Osteoblast (primary cell): ENCODE data around the gene AP1AR. TPM values are rescaled to one million over a fixed set of nuclear protein-coding genes. Genes with fewer than 3 reads are reported as not detected.
A peak's percentile ranks its signal among the peaks of the same experiment; 100 is the strongest.

Experiments
- DNase-seq: peaks from one replicate; pipeline ENCODE4 v3.0.0; 2011; ENCODE audit warnings: low spot score, mixed read lengths; ENCODE audit not compliant: insufficient read length; ENCODE audit errors: missing footprints
- H2AFZ ChIP-seq: 2 replicates; pipeline ENCODE4 v1.6.0; 2011; ENCODE audit warnings: mild to moderate bottlenecking, low read length
- H3K27ac ChIP-seq: 2 replicates; pipeline ENCODE4 v1.5.1; 2011; ENCODE audit warnings: mild to moderate bottlenecking, low read depth, low read length, moderate library complexity
- H3K27me3 ChIP-seq: 2 replicates; pipeline ENCODE4 v1.6.0; 2012; ENCODE audit warnings: mild to moderate bottlenecking, control low read depth, inconsistent platforms, low read length, moderate library complexity; ENCODE audit not compliant: insufficient read depth
- H3K36me3 ChIP-seq: 2 replicates; pipeline ENCODE4 v1.5.1; 2011; ENCODE audit warnings: mild to moderate bottlenecking, low read length, control low read depth, moderate library complexity; ENCODE audit not compliant: insufficient read depth
- H3K4me1 ChIP-seq: 2 replicates; pipeline ENCODE4 v1.5.1; 2011; ENCODE audit warnings: mild to moderate bottlenecking, low read length, control low read depth, moderate library complexity; ENCODE audit not compliant: insufficient read depth
- H3K4me2 ChIP-seq: 2 replicates; pipeline ENCODE4 v1.6.0; 2011; ENCODE audit warnings: mild to moderate bottlenecking, low read length; ENCODE audit not compliant: insufficient read depth
- H3K4me3 ChIP-seq: fragments of 200-600 bp; sonication (generic); 3 replicates; pipeline ENCODE4 v1.5.1; 2012; ENCODE audit warnings: mild to moderate bottlenecking, low read length, inconsistent platforms; ENCODE audit not compliant: insufficient read depth
- H3K79me2 ChIP-seq: 2 replicates; pipeline ENCODE4 v1.6.0; 2012; ENCODE audit warnings: mild to moderate bottlenecking, low read length, control low read depth, inconsistent platforms; ENCODE audit not compliant: insufficient read depth
- H3K9me3 ChIP-seq: 2 replicates; pipeline ENCODE4 v1.5.1; 2011; ENCODE audit warnings: low read depth, low read length, control low read depth
- H4K20me1 ChIP-seq: 2 replicates; pipeline ENCODE4 v1.6.0; 2012; ENCODE audit warnings: mild to moderate bottlenecking, low read length, control low read depth; ENCODE audit not compliant: insufficient read depth
- CTCF ChIP-seq: IDR thresholded peaks from 2 replicates; pipeline ENCODE4 v1.5.1; 2011; ENCODE audit warnings: mild to moderate bottlenecking, low read depth, low read length, moderate library complexity; ENCODE audit errors: extremely low read depth
- total RNA-seq: library from RNA; depleted of rRNA; stranded (reverse); fragments of >200 nt; gene quantifications from 2 replicates; pipeline ENCODE4 v1.2.3, GENCODE V29; 2012

The AP1AR gene
- total RNA-seq, 1 donor, result 28.2 TPM

DNA sequence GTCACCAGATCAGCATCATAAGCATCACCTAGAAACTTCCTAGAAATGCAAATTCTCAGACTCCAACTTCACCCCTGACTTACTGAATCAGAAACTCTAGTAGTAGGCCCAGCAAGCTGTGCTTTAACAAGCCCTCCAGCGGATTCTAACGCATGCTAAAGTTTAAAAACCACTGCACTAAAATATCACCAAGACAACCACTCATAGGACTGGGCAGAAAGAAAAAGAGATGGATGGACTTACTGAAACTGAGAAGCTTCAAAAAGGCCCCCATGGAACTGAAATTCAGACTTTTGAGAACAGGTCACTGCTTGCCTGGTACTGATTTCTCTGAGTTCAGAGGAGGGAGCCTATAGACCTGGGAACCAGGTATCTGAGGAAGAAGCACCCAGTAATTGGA is 46.3 kb upstream of the AP1AR start:
- Histone ChIP-seq H3K36me3 (no peaks in the 10 kb centered on the region), H4K20me1 (no peaks in the 10 kb centered on the region), H2AFZ (no peak overlapping the region), H3K4me3 (no peak overlapping the region), H3K4me1 (no peaks in the 10 kb centered on the region), H3K79me2 (no peaks in the 10 kb centered on the region), H3K27ac (no peak overlapping the region), H3K27me3 (no peaks in the 10 kb centered on the region), H3K9me3 (no peaks in the 10 kb centered on the region), H3K4me2 (no peak overlapping the region)
- TF ChIP-seq CTCF, result no peak
- DNase-seq, result no peak

- Histone ChIP-seq H3K4me1 (no peaks in the 10 kb centered on the region), H2AFZ (no peak overlapping the region), H3K4me3 (no peak overlapping the region), H3K36me3 (no peaks in the 10 kb centered on the region), H3K4me2 (no peak overlapping the region), H3K9me3 (no peaks in the 10 kb centered on the region), H3K27ac (no peak overlapping the region), H3K79me2 (no peaks in the 10 kb centered on the region), H4K20me1 (no peaks in the 10 kb centered on the region), H3K27me3 (no peaks in the 10 kb centered on the region)
- DNase-seq, result no peak
- no peak for TF ChIP-seq CTCF
These were observed 45.6 kb upstream of the AP1AR start for GRCh38 chr4:112185740-112186670.

GRCh38 chr4:112189754-112190153 is 41.8 kb upstream of the AP1AR start:
- Histone ChIP-seq H3K79me2 (no peaks in the 10 kb centered on the region), H3K36me3 (no peaks in the 10 kb centered on the region), H2AFZ (peak overlapping the region; percentile 65), H4K20me1 (no peaks in the 10 kb centered on the region), H3K27me3 (no peaks in the 10 kb centered on the region), H3K9me3 (no peaks in the 10 kb centered on the region), H3K4me2 (no peak overlapping the region), H3K27ac (no peak overlapping the region), H3K4me1 (no peaks in the 10 kb centered on the region), H3K4me3 (no peak overlapping the region)
- no peak for DNase-seq
- peak; percentile 30 for TF ChIP-seq CTCF

- no peak for DNase-seq
- Histone ChIP-seq H3K27ac (no peak overlapping the region), H3K4me1 (no peaks in the 10 kb centered on the region), H3K9me3 (no peaks in the 10 kb centered on the region), H3K4me2 (no peak overlapping the region), H3K36me3 (no peaks in the 10 kb centered on the region), H2AFZ (no peak overlapping the region), H3K79me2 (no peaks in the 10 kb centered on the region), H3K4me3 (no peak overlapping the region), H3K27me3 (no peaks in the 10 kb centered on the region), H4K20me1 (no peaks in the 10 kb centered on the region)
- TF ChIP-seq CTCF, result no peak
These were observed 40.9 kb upstream of the AP1AR start for GRCh38 chr4:112190684-112191083.
